ACC112 (cell line): ENCODE data around the gene HIP1R.
"Not testable (repeated sequence)": the region's sequence is repeated elsewhere in the genome, so short reads cannot be mapped to it uniquely, and the experiment has no call there.

Experiments
- H2AFZ ChIP-seq: fragments of 200-600 bp; sonication (generic); one replicate; pipeline ENCODE4 v1.6.0; 2017; ENCODE audit warnings: antibody characterized with exemption, low read length; ENCODE audit not compliant: unreplicated experiment
- H3K27ac ChIP-seq: fragments of 200-600 bp; sonication (generic); 2 replicates; pipeline ENCODE4 v1.5.1; 2014; ENCODE audit warnings: low read depth, mild to moderate bottlenecking, antibody characterized with exemption, low read length, moderate library complexity
- H3K27me3 ChIP-seq: fragments of 200-600 bp; sonication (generic); 2 replicates; pipeline ENCODE4 v1.6.1; 2014; ENCODE audit warnings: mild to moderate bottlenecking, antibody characterized with exemption, low read length, moderate library complexity, mixed read lengths; ENCODE audit not compliant: insufficient read depth
- H3K36me3 ChIP-seq: fragments of 200-600 bp; sonication (generic); 2 replicates; pipeline ENCODE4 v1.6.1; 2016; ENCODE audit warnings: mild to moderate bottlenecking, antibody characterized with exemption, low read length, moderate library complexity, mixed read lengths; ENCODE audit not compliant: insufficient read depth
- H3K4me1 ChIP-seq: fragments of 200-600 bp; sonication (generic); one replicate; pipeline ENCODE4 v1.6.1; 2016; ENCODE audit warnings: low read length, mixed read lengths; ENCODE audit not compliant: insufficient read depth, unreplicated experiment, control insufficient read depth
- H3K4me3 ChIP-seq: fragments of 200-600 bp; sonication (generic); 2 replicates; pipeline ENCODE4 v1.5.1; 2014; ENCODE audit warnings: mild to moderate bottlenecking, low read depth, low read length
- H3K79me2 ChIP-seq: fragments of 200-600 bp; sonication (generic); one replicate; pipeline ENCODE4 v1.6.0; 2016; ENCODE audit warnings: low read length; ENCODE audit not compliant: control insufficient read depth, unreplicated experiment, insufficient read depth

The HIP1R gene

GRCh38 chr12:122888232-122888752, 53.0 kb downstream of the HIP1R start:
- no peaks in the 10 kb centered on the region for H3K36me3 ChIP-seq
- H2AFZ ChIP-seq, result no peak overlapping the region
- peak overlapping the region; percentile 55 for H3K27ac ChIP-seq
- peak overlapping the region; percentile 5; the same call in 1 of the 2 replicates for H3K4me3 ChIP-seq
- H3K27me3 ChIP-seq, result no peaks in the 10 kb centered on the region
- H3K79me2 ChIP-seq, result peaks cover 93% of the 10 kb centered on the region
- peaks cover 59% of the 10 kb centered on the region for H3K4me1 ChIP-seq

DNA sequence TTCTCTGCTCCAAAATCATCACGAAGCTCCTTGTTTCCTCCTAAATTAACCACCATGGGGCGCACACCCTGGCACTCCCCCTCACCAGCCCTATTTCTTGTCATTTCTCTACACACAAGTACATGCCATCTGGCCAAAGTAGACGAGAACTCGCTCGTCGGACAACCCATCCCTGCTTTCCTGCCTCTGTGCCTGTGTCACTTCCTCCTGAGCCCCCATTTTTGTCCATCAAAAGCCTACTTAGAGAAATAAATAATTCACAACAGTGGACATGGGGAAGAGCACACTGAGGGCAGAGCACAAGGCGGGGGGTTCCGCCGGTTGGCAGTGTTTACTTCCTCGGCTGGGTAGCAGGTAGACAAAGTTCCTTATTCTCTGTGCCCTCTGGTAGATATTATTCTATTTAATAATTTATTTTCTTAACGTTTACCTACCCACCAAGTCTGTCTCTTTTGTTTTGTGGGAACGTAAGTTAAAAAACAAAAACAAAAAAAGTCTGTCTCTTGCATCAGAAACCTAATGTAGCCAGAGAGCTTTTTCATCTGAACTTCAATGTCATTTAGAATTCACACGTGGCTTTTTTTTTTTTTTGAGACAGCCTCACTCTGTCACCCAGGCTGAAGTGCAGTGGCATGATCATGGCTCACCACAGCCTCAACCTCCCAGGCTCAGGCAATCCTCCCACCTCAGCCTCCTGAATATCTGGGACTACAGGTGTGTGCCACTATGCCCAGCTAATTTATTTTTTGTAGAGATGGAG, 54.7 kb downstream of the HIP1R start:
- H3K27ac ChIP-seq, result no peak overlapping the region
- H3K4me3 ChIP-seq, result no peak overlapping the region
- H3K4me1 ChIP-seq, result peaks cover 65% of the 10 kb centered on the region
- H2AFZ ChIP-seq, result no peak overlapping the region
- H3K36me3 ChIP-seq, result no peaks in the 10 kb centered on the region
- H3K79me2 ChIP-seq, result peaks cover 93% of the 10 kb centered on the region
- H3K27me3 ChIP-seq, result no peaks in the 10 kb centered on the region

DNA sequence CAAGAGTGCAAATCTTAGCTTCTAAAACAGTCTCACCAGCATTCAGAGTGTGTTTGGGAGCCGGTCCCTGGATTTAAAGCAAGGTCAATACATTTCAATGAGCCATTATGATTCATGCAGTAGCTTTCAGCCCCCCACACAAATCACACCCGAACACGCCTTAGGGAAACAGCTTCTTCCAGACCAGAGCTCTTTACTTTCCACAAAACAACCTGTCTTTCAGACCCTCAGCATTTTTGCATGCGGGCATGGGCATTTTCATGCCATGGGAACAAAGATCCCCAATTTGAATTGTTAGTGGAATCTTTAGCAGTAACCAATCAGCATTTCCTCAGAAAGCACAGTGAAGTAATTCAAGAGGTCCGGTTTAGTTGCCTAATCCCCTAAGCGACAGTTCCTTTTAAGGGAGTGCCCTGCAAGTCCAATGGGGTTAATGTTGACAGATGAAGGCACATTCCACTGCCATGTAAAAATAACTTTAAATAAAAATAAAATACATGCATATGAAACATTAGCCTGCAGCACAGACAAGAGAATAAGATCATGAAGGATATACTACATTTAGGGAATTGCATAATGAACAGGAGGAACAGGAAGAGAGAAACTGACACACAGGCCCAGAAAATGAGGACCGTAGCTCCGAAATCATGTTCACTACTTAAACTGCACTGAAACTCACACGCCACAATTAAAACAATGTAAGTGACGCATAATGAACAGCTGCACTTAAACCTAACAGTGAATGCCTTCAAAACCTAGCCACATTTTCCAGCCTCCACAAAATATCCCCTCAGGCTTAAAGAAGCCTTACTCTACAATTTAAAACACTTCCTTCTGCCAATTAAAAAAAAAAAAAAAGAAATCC, 56.6 kb downstream of the HIP1R start:
- Histone ChIP-seq H3K27me3 (no peaks in the 10 kb centered on the region), H3K4me1 (peaks cover 57% of the 10 kb centered on the region), H3K36me3 (no peaks in the 10 kb centered on the region), H3K4me3 (peak overlapping the region; percentile 55), H3K79me2 (peaks cover 85% of the 10 kb centered on the region), H2AFZ (no peak overlapping the region), H3K27ac (peak overlapping the region; percentile 42)

DNA sequence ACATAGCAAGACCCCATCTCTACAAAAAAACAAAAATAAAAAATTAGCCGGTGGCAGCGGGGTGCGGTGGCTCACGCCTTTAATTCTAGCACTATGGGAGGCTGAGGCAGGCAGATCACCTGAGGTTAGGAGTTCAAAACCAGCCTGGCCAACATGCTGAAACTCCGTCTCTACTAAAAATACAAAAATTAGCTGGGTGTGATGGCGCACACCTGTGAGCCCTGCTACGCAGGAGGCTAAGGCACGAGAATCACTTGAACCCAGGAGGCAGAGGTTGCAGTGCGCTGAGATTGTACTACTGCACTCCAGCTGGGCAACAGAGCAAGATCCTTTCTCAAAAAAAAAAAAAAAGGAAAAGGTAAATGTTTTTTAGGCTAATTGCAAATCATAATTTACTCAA, 57.5 kb downstream of the HIP1R start:
- H3K27me3 ChIP-seq, H3K36me3 ChIP-seq, H2AFZ ChIP-seq, H3K4me3 ChIP-seq: not testable (repeated sequence)
- H3K27ac ChIP-seq, result peak overlapping the region; percentile 42; the same call in 1 of the 2 replicates
- peaks cover 48% of the 10 kb centered on the region for H3K4me1 ChIP-seq
- H3K79me2 ChIP-seq, result peaks cover 77% of the 10 kb centered on the region

DNA sequence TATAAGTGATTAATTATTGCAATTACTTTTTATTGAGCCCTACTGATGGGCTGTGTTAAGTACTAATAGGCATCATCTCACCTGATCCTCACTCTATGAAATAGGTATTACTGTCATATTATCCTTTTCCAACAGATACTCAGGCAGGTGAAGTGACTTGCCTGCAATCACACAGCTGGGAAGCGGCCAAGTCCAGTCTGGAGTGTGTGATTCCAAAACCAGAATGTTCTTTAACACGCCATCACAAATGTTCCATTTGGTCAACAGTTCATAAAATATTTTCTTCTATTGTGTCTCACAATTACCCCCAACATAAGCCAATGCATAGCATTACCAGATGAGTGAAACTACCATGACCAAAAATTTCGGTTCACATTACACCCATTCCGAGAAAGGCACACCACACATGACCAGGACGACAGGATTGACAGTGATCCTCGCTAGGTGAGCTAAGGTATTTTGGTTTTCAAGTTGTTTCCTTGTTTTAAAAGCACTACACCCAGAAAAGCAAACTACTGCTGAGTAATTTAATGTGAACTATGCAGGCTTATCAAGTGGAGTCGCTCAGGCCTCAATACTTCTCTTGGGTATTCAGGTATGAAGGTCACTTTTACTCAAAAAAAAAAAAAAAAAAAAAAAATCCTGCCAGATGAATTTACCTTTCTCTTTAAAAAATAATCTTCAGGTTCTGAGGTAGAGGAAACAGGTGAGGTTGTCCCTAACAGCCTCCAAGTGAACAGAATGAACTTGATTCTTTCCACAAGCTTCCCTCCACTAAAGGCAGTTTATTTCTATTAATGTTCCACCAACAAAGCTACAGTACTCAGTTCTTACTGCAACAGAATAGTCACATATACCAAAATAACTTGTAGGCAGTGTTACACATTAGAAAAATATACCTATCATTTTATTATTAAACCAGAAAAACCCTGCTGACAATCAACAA, 58.2 kb downstream of the HIP1R start:
- H3K79me2 ChIP-seq, result peaks cover 70% of the 10 kb centered on the region
- H2AFZ ChIP-seq, result no peak overlapping the region
- H3K4me3 ChIP-seq, result peak overlapping the region; percentile 90
- no peak overlapping the region for H3K27ac ChIP-seq
- no peaks in the 10 kb centered on the region for H3K36me3 ChIP-seq
- peaks cover 46% of the 10 kb centered on the region for H3K4me1 ChIP-seq
- no peaks in the 10 kb centered on the region for H3K27me3 ChIP-seq

- Histone ChIP-seq H2AFZ (no peak overlapping the region), H3K27ac (no peak overlapping the region), H3K27me3 (no peaks in the 10 kb centered on the region), H3K36me3 (no peaks in the 10 kb centered on the region), H3K4me1 (peaks cover 41% of the 10 kb centered on the region), H3K4me3 (peak overlapping the region; percentile 90), H3K79me2 (peaks cover 61% of the 10 kb centered on the region)
Observed at GRCh38 chr12:122894193-122895121, 59.2 kb downstream of the HIP1R start.

- Histone ChIP-seq H2AFZ (peak overlapping the region; percentile 73), H3K79me2 (peaks cover 53% of the 10 kb centered on the region), H3K36me3 (no peaks in the 10 kb centered on the region), H3K4me3 (peak overlapping the region; percentile 90), H3K27me3 (no peaks in the 10 kb centered on the region), H3K4me1 (peaks cover 41% of the 10 kb centered on the region), H3K27ac (peak overlapping the region; percentile 33)
Observed at GRCh38 chr12:122895320-122895703, 60.1 kb downstream of the HIP1R start.

DNA sequence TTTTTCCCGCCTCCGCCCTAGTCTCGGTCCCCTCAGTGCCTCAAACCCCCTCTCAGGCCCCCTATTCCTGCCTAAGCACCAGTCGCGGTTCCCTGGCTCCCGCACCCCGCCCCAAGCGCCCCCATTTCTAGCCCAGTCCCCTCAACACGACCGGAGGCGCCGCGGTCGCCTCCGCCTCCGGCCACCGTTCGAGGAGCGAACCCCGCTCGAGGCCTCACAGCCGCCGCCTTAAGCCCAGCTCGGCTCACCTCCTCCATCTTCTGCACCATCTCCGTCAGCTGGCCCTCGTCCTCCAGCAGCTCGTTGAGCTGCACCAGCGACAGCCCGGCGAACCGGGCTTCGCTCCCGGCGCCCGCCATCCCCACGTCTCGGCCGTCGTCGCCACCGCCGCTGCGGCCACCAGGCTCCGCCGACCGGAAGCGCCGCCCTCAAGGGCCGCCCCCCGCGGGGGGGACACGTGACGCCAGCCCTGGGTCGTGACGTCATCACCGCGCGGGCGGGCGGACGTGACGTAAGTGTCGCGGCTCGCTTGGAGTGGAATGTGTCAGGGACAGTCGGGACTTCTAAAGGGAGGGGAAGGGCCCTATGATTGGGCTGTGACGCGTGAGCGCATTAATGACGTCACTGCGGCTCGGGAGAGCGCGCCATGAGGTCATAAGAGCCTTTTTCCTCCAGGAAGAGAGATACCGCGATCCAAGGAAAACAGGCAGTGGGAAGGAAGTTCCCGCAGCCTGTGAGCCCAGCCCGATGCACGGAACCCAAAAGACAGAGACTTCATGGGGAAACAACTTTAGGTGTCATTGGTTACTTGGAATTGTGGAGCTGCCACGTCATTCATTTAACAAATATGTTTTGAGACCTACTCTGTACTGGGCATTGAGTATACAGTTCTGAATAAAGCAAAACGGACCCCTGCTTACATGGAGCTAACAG, 60.7 kb downstream of the HIP1R start, which contains the start of gene VPS37B:
VPS37B (minus strand) TSS at position 421 of the 933 bp plus-strand sequence; CDS start at position 359, 62 bp downstream.
- H2AFZ ChIP-seq, result peak within 1 kb of the TSS; percentile 73
- peak within 1 kb of the TSS; percentile 90 for H3K4me3 ChIP-seq
- H3K36me3 ChIP-seq, result no peaks in the 10 kb centered on the region
- H3K4me1 ChIP-seq, result peaks cover 36% of the 10 kb centered on the region
- H3K27ac ChIP-seq, result peak within 1 kb of the TSS; percentile 33
- H3K27me3 ChIP-seq, result no peaks in the 10 kb centered on the region
- H3K79me2 ChIP-seq, result peaks cover 46% of the 10 kb centered on the region
